T-helper 22 cell (primary cell): ENCODE results near the gene CCDC13.
"Not testable (repeated sequence)": the region's sequence is repeated elsewhere in the genome, so short reads cannot be mapped to it uniquely, and the experiment has no call there.

Experiments used
- DNase-seq: peaks from one replicate; pipeline ENCODE4 v3.0.0-alpha.2; 2020; ENCODE audit warnings: low read depth

CCDC13 gene, protein sequence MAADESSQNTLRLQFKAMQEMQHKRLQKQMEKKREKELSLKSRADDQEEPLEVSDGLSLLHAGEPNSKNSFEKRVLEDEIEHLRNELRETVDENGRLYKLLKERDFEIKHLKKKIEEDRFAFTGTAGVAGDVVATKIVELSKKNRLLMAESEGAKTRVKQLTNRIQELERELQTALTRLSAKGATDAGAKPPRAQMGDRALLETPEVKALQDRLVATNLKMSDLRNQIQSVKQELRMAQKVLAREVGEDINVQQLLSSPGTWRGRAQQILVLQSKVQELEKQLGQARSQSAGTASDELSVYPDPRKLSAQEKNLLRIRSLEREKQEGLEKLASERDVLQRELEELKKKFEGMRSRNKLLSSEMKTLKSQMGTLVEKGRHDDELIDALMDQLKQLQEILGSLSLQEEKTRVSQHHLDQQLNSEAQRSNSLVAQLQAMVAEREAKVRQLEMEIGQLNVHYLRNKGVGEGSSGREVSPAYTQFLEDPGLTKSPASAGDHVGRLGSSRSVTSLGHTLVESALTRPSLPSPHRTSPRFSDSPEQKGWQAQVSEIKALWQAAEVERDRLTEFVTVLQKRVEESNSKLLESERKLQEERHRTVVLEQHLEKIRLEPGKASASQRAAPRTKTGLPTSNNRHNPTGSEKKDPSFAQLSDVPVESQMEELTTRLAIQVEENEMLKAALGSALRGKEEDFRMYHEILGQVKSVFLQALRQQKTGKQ

DNA sequence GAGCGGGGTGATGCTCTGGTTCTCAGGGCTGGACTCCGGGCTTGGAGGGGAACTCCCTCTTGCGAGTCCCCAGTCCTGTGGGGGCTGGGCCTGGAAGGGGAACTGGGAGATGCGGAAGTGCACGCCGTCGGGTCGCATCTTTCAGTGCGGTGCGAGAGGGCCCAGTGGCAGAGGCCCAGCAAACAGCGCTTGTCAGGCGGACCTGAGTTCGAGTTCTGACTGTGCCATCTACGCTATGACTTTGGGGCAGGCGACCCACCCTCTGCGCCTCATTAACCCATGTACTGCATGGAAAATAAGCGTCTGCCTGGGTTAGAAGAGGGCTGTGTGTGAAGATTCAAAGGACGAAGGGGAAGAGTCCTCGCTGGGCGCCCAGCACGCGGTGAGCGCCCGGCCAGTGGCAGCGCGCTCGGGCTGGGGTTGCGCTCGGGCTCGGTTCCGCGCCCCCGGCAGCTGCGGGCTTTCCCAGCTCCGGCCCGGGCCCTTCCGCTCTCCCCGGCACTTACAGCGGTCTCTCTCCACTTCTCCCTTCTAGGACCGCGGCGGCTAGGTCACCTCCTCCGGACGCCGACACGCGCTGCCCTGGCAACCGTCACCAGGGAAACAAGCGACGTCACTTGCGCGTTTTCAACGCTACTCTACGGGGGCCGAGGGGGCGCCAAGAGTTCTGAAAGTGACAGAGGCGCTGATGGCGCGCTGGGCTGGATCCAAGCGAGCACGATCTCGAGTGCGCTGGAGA is at the start of gene CCDC13:
CCDC13 (minus strand) TSS at position 584 of the 739 bp plus-strand sequence. CDS start 14,908 bp downstream, outside the sequence.
- peak; percentile 61 for DNase-seq

DNA sequence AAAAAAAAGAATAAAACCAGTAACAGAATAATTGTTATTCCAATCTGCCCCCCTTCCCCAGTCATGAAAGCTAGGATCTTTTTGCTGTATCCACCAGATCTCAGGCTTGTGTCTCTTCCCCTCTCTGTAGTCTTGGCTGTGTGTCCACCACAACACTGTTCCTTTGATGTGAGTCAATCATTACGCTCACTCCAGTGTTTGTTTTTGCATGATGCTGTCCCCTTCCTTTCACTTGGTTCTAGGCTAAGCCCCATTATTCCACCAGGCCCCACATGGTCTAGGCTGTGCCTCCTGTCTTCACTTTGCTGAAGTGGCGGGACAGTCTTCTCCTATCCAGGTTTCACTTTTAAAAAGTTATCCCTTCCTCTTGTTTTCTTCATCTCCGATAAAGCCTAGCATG is 49.8 kb upstream of the CCDC13 start:
- no peak for DNase-seq

GRCh38 chr3:42820746-42821051 is 47.6 kb upstream of the CCDC13 start:
- DNase-seq = no peak

DNA sequence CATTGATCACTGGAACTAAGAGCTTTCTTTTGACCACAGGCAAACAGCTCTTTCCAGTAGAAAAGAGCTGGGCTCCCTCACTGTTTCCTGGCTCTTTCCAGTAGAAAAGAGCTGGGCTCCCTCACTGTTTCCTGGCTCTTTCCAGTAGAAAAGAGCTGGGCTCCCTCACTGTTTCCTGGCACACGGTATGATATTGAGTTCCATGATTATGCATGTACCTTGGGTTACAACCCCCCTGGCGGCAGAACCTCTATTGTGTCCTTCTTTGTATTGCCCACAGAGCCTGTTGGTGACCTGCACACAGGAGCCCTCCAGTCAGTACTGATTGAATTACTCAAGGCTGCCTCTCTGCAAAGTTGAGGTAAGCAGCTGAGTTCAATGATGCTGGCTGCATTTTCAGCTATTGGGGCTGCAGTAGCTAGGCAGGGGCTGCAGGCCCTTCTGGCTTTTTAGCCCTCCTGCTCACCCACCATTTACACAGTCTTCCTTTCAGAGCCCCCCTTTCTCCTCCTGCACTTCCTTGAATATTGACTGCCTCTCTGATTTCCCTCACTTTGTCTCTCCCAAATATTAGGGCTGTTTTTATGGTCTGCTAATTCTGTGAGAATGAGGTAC is 46.4 kb upstream of the CCDC13 start:
- DNase-seq = no peak

GRCh38 chr3:42815826-42816225 is 42.8 kb upstream of the CCDC13 start:
- no peak for DNase-seq

GRCh38 chr3:42814914-42815507 is 42.0 kb upstream of the CCDC13 start:
- DNase-seq = no peak

DNA sequence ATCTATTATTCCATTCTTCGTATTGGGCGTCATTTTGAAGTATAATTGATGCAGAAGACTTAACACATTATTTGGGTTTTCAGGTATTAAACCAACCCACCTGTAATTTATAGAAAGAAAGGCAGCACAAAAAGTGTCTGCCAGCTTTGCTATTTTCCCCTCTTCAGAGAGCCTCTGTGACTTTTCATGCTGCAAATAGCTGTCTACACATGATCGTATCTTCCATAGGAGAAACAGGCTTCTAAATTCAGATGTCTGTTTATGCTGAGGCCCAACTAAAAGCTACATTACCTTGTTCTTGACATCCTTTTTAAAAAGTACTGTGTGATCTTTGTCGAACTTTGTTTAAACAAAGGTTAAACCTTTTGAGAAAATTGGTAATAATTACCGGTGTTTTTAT is 41.2 kb upstream of the CCDC13 start:
- no peak for DNase-seq

- not testable (repeated sequence) for DNase-seq
Observed at GRCh38 chr3:42811118-42811883, 38.2 kb upstream of the CCDC13 start.

DNA sequence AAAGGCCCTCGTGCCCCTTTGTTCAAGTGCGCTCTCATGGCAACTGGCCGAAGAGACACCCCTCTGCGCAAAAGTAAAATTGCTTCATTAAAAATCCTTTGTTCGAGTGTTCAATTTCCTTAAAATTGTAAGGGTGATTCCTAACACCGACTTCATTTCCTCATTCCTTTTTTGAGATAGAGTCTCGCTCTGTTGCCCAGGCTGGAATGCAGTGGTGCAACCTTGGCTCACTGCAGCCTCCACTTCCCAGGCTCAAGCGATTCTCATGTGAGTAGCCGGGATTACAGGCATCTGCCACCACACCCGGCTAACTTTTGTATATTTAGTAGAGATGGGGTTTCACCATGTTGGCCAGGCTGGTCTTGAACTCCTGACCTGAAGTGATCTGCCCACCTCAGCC is 37.7 kb upstream of the CCDC13 start:
- DNase-seq = not testable (repeated sequence)

GRCh38 chr3:42809202-42809601 is 36.1 kb upstream of the CCDC13 start, which contains the start of gene ACKR2:
TSS of gene ACKR2 (plus strand) at chr3:42809445. CDS start at chr3:42864503, 55,058 bp downstream.
- no peak for DNase-seq

- no peak for DNase-seq
Observed at GRCh38 chr3:42807929-42808328, 34.9 kb upstream of the CCDC13 start.

DNA sequence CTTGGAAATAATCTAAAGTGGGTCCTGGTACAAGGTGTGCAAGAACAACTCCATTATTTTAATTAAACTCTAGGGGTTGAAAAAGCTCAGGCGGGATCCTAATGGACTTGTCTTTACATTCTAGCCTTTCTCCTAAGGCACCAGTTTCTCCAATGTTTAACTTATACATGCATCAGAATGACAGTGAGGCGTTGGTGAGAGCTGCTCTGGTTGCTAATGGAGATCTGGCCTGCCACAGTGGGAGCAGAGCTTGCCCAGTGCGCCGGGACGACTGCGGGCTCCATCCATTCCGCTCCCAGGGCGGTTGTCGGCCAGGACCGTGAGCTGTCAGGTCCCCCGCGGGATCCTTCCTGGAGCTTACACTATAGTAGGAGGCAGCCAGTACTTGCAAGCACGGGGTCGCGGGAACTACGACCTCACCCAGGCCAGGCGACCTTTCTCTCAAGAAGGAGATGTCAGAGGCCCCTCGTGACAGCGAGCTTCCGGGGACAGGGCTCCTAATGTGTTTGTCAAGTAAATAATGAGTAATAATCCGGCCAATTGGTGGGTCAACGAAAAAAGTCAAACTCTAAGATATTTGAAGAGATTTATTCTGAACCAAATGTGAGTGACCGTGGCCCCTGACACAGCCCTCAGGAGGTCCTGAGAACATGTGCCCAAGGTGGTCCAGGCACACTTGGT is 32.2 kb upstream of the CCDC13 start:
- DNase-seq = no peak

- no peak for DNase-seq
Observed at GRCh38 chr3:42804831-42805132, 31.7 kb upstream of the CCDC13 start.

DNA sequence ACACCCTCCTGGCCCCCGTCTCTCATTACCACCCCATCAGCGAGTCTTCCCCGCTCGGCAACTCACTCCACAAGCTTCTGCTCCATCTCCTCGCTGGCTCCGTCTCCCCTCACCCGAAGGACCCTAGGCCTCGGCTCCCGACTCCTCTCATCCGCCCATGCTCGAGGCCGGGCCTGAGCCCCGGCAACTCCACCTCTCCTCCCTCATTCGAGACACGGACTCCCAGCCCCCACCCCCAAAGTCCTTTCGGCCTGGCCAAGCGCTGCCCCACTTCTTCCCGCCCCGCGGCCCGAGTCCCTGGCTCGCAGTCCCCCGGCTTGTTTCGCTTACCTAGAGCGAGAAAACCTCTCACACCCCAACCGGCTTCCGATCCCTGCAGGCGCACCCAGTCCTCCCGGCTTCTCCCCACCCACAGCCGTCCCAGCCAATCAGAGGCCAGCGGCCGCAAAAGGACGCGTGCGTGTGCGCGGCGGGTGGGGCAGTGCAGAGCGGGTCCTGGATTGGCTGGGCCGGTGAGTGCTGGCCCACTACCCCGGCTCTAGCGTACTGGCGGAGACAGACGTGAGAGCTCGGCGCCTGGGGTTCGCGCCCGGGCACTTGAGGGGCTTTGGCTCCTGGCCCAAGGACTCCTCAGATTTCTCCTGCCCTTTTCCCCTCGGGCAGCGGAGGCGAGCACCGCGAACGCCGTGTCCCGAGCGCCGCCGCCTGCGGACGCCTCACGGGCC is 31.2 kb upstream of the CCDC13 start, which contains the start of gene HIGD1A:
HIGD1A (minus strand) TSS at position 385 of the 725 bp plus-strand sequence. CDS start 10,237 bp downstream, outside the sequence.
- DNase-seq = peak; percentile 89

DNA sequence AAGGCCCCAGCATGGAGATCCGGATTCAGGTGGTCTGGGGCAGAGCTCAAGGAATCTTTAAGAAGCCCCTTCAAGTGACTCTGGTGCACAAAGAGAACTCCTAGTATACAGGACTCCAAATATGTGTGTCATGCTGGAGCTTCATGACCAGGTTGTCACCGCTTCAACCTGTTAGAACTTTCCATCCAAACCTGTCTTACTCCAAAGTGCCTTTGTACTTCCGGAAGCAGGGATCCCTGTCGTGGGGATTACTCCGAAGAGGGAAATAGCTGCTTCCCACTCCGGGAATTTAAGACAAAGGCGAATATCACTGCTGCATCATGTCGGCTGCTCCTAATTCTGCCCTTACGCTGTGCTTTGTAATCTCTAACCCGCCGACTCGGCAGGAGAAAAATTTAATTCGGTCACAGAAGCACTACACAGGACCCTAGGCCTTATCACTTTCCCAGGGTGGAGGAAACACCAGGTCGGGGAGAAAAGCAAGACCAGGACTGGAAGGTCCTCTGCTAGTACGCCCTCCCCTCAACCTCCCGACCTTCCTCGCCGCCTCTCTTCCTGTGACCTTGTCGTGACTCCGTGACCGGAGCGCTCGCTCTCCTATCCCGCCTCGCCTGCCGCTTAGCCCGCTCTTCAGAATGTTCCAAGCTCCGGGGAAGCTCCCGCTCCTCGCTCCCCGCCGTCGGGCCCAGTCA is 30.5 kb upstream of the CCDC13 start:
- peak; percentile 13 for DNase-seq

GRCh38 chr3:42802876-42803413 is 29.9 kb upstream of the CCDC13 start:
- DNase-seq = no peak

GRCh38 chr3:42801784-42802183 is 28.7 kb upstream of the CCDC13 start:
- no peak for DNase-seq

DNA sequence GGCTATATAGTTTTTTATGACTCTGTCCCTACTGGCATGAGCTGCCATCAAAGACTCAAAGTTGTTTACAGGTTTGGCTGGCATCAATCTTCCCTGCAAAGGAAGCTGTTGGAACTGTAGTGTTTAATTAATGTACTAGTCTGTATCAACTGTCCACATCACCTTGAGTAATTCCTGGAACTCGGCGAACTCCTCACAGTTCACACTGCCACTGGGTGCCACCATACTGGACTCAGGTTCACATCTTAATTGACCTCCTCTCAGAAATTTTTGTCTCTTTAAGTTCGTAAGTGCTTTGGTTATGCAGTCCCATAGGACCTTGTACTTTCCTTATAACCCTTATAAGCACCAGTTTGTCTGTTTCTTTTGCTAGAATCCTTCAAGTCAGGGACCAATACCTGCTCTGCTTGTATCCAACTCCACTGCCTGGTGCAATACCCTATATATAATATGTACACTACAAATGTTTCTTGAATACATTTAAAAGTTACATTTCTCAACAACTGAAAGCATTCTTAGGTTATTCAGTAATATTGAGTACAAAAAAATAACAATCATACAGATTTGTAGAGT is 28.1 kb upstream of the CCDC13 start:
- DNase-seq = no peak

DNA sequence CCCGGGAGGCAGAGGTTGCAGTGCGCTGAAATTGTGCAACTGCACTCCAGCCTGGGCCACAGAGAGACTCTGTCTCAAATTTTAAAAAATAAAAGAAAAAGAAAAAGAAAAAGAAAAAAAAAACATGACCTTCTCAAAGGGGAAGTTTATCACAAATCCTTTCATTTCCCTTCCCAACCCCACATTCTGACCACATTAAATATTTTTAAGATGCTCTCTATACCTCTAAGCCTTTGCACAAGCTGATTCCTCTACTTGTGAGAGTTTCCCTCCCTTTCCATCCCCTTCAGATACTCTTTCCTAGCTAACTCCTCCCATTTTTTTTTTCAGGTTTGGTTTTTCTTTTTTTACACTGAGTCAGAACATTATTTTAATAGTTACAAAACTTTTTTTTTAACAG is 27.2 kb upstream of the CCDC13 start:
- DNase-seq = no peak
